Smooth muscle cell (in vitro differentiated cells): ENCODE results near the gene IGSF9. TPM values are rescaled to one million over a fixed set of nuclear protein-coding genes. Genes with fewer than 3 reads are reported as not detected.

ENCODE experiments used
- DNase-seq: peaks from one replicate; lab custom pipeline; 2025; ENCODE audit not compliant: unreplicated experiment; lab: John Stamatoyannopoulos, UW
- H2AFZ ChIP-seq: fragments of 200-600 bp; sonication (generic); 2 replicates; pipeline ENCODE4 v1.6.0; 2016; ENCODE audit warnings: antibody characterized with exemption, low read depth, mild to moderate bottlenecking
- H3F3A ChIP-seq: fragments of 200-600 bp; sonication (generic); 2 replicates; pipeline ENCODE4 v1.6.0; 2017; ENCODE audit warnings: antibody characterized with exemption, low read depth
- H3K27ac ChIP-seq: fragments of 200-600 bp; sonication (generic); 2 replicates; pipeline ENCODE4 v1.5.1; 2016; ENCODE audit warnings: low read depth, mild to moderate bottlenecking
- H3K27me3 ChIP-seq: fragments of 200-600 bp; sonication (generic); 2 replicates; pipeline ENCODE4 v1.6.1; 2016; ENCODE audit warnings: low read depth, mild to moderate bottlenecking
- H3K36me3 ChIP-seq: fragments of 200-600 bp; sonication (generic); 2 replicates; pipeline ENCODE4 v1.5.1; 2016; ENCODE audit warnings: low read depth
- H3K4me1 ChIP-seq: fragments of 200-600 bp; sonication (generic); 2 replicates; pipeline ENCODE4 v1.5.1; 2016; ENCODE audit warnings: low read depth
- H3K4me2 ChIP-seq: fragments of 200-600 bp; sonication (generic); 2 replicates; pipeline ENCODE4 v1.6.0; 2016; ENCODE audit warnings: mild to moderate bottlenecking
- H3K4me3 ChIP-seq: fragments of 200-600 bp; sonication (generic); 2 replicates; pipeline ENCODE4 v1.5.1; 2016; ENCODE audit warnings: mild to moderate bottlenecking
- H3K79me2 ChIP-seq: fragments of 200-600 bp; sonication (generic); 2 replicates; pipeline ENCODE4 v1.6.0; 2016; ENCODE audit warnings: low read depth, mild to moderate bottlenecking
- H3K9ac ChIP-seq: fragments of 200-600 bp; sonication (generic); 2 replicates; pipeline ENCODE4 v1.6.0; 2016; ENCODE audit warnings: low read depth
- H3K9me3 ChIP-seq: fragments of 200-600 bp; sonication (generic); replicated peaks from 2 replicates; pipeline ENCODE4 v1.5.1; 2016; ENCODE audit warnings: low read depth
- H4K20me1 ChIP-seq: fragments of 200-600 bp; sonication (generic); 2 replicates; pipeline ENCODE4 v1.6.0; 2016; ENCODE audit warnings: low read depth
- WGBS: methylation state at CpG from one replicate; pipeline ENCODE4 v1.1.7; 2016; ENCODE audit warnings: low lambda C conversion rate; 5-methylcytosine and 5-hydroxymethylcytosine counted together
- polyA plus RNA-seq: library from polyadenylated mRNA; unstranded; fragments of >200 nt; fragmentation: Nextera tagmentation; extraction: Ambion mirVana; gene quantifications from 2 replicates; pipeline ENCODE4 v1.2.1, GENCODE V29; 2016
- total RNA-seq: library from RNA; depleted of rRNA; stranded (reverse); fragments of >200 nt; gene quantifications from 2 replicates; pipeline ENCODE4 v1.2.3, GENCODE V29; 2014
- TF ChIP-seq, protein P1 (sequence below): fragments of 200-600 bp; sonication (generic); IDR thresholded peaks from 2 replicates; pipeline ENCODE4 v1.5.1; 2017; ENCODE audit warnings: borderline replicate concordance, mild to moderate bottlenecking, antibody characterized with exemption; ENCODE audit not compliant: insufficient read depth, poor library complexity, severe bottlenecking

The IGSF9 gene
- total and polyA plus RNA-seq, 2 experiments from 2014 or later, result 0.99 to 2.1 TPM

DNA sequence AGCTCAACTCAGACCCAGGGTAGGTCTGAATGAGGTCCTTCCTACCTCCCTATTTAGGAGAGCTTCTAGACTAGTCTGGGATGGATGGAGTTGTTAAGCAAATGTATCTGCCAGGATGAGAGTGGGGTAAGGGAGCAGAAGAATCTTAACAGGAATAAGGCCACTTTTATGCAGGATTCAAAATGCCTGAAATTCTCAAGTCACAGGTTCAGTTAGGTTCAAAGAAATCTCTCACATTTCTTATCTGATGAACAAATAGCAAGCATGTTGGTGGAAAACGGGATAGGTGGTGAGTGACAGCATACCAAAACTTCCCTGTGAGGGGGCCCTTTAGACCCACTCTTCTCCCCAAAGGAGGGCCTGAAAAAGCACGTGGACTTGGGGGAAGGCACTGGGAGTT lies 5.6 kb upstream of the IGSF9 start:
- Histone ChIP-seq H3K27me3 (no peaks in the 10 kb centered on the region), H3K9me3 (no peaks in the 10 kb centered on the region), H3F3A (no peaks in the 10 kb centered on the region), H3K9ac (no peak overlapping the region), H3K36me3 (no peaks in the 10 kb centered on the region), H3K27ac (no peak overlapping the region), H4K20me1 (no peaks in the 10 kb centered on the region), H3K4me3 (no peak overlapping the region), H3K4me1 (no peaks in the 10 kb centered on the region), H3K4me2 (no peak overlapping the region), H2AFZ (no peak overlapping the region), H3K79me2 (no peaks in the 10 kb centered on the region)
- TF ChIP-seq, protein P1, sequence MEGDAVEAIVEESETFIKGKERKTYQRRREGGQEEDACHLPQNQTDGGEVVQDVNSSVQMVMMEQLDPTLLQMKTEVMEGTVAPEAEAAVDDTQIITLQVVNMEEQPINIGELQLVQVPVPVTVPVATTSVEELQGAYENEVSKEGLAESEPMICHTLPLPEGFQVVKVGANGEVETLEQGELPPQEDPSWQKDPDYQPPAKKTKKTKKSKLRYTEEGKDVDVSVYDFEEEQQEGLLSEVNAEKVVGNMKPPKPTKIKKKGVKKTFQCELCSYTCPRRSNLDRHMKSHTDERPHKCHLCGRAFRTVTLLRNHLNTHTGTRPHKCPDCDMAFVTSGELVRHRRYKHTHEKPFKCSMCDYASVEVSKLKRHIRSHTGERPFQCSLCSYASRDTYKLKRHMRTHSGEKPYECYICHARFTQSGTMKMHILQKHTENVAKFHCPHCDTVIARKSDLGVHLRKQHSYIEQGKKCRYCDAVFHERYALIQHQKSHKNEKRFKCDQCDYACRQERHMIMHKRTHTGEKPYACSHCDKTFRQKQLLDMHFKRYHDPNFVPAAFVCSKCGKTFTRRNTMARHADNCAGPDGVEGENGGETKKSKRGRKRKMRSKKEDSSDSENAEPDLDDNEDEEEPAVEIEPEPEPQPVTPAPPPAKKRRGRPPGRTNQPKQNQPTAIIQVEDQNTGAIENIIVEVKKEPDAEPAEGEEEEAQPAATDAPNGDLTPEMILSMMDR, result no peak
- no peak for DNase-seq
- 38% methylated on average over 2 of the region's 2 CpGs for WGBS

DNA sequence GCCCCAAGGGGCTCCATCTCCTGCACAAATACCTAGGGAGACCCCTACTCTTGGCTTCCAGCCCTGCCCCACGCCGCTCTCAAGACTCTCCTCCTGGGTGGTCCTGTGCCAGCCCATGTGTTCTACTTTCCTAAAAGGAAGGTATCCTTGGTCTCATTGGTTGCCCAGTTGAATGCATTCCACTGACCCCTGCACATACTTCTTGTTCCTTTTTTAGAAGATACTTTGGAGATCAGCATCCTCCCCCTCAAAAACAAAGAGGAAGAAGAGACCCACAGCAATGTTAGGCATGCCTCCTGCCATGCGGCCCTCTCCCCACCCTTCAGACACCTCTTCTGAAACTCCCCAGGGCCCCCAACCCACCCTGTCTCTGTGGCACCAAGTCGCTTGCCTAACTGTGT lies 4.6 kb upstream of the IGSF9 start:
- Histone ChIP-seq H3F3A (no peaks in the 10 kb centered on the region), H3K4me1 (peaks cover 2% of the 10 kb centered on the region), H3K9ac (no peak overlapping the region), H3K79me2 (no peaks in the 10 kb centered on the region), H3K36me3 (no peaks in the 10 kb centered on the region), H3K27me3 (no peaks in the 10 kb centered on the region), H3K4me3 (no peak overlapping the region), H3K27ac (no peak overlapping the region), H3K9me3 (no peaks in the 10 kb centered on the region), H3K4me2 (no peak overlapping the region), H4K20me1 (no peaks in the 10 kb centered on the region), H2AFZ (no peak overlapping the region)
- DNase-seq, result no peak
- 91% methylated on average over 4 of the region's 4 CpGs for WGBS
- TF ChIP-seq, protein P1, result no peak

DNA sequence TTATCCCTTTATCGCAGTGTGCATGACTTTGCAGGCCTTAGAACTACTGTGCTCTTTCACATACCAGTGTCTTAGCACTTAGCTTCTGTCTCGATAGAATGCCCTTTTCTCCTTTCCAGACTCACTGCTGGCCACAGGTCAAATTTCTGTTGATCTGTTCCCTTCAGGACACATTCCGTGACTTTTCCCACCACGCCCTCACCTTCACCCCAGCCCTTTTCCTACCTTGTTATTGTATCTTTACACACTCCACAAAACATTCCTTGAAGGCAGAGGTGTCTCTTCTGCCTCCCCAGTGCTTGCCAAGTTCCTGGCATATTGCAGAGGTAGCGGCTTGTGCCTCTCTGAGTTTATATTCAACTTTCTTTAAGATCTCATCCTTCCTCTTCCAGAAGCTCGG lies 3.7 kb upstream of the IGSF9 start:
- Histone ChIP-seq H3K79me2 (no peaks in the 10 kb centered on the region), H3K9me3 (no peaks in the 10 kb centered on the region), H3K36me3 (no peaks in the 10 kb centered on the region), H3K27ac (no peak overlapping the region), H2AFZ (no peak overlapping the region), H3K4me2 (no peak overlapping the region), H3F3A (no peaks in the 10 kb centered on the region), H3K27me3 (peaks cover 6% of the 10 kb centered on the region), H4K20me1 (no peaks in the 10 kb centered on the region), H3K4me3 (no peak overlapping the region), H3K4me1 (peaks cover 11% of the 10 kb centered on the region), H3K9ac (no peak overlapping the region)
- 81% methylated on average over 6 of the region's 6 CpGs for WGBS
- no peak for DNase-seq
- TF ChIP-seq, protein P1, result no peak

DNA sequence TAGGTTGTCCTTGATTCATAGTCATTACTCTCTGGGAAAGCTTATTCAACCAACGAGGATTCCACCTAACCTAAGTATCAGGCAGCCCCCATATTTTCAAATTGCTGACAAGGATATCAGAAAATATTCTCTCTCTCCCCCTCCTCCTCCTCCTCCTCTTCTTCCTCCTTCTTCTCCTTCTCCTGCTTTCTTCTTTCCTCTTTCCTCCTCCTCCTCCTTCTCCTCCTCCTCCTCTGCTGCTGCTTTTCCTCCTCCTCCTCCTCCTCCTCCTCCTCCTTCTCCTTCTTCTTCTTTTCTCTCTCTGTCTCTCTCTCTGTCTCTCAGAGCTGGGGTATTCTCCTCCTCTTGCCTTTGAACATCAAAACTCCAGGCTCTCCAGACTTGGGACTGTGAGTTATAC lies 2.5 kb upstream of the IGSF9 start:
- Histone ChIP-seq H3K9ac (no peak overlapping the region), H4K20me1 (no peaks in the 10 kb centered on the region), H3K9me3 (no peaks in the 10 kb centered on the region)

More for the DNA sequence above, 2.5 kb upstream of the IGSF9 start:
- Histone ChIP-seq H3K27me3 (peaks cover 6% of the 10 kb centered on the region), H3K4me3 (no peak overlapping the region), H3K36me3 (no peaks in the 10 kb centered on the region), H2AFZ (no peak overlapping the region), H3K27ac (no peak overlapping the region), H3K79me2 (no peaks in the 10 kb centered on the region), H3K4me2 (no peak overlapping the region), H3F3A (no peaks in the 10 kb centered on the region), H3K4me1 (peaks cover 14% of the 10 kb centered on the region)
- no peak for DNase-seq
- WGBS, result 77% methylated on average over 1 of the region's 1 CpG
- TF ChIP-seq, protein P1, result no peak
